ENCODE data around the gene RFNG.

DNA sequence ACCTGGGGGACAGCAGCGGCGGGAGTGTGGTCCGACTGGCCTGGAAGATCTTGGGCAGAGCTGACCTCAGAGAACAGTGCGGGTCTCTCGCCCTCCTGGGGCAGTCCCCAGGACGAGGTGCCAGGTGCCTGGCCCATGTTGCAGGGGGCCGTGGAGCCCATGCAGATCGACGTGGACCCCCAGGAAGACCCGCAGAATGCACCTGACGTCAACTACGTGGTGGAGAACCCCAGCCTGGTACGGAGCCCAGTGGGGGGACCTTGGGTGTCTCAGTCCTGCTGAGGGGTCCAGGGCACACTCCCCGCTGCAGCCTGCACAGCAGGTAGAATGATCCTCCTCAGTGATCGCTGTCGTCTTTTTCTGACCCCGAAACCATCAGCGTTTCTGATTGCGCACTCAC, 1.5 kb upstream of the RFNG start:
- TF ChIP-seq SIN3A (IDR thresholded peaks at IDR 0.05; ENCODE audit: low read depth) (no peak), POLR2A (IDR thresholded peaks at IDR 0.05; ENCODE audit: borderline replicate concordance, extremely low read depth, insufficient read depth, insufficient read length) (no peak), FOSL1 (IDR thresholded peaks at IDR 0.05; ENCODE audit: low read depth) (no peak), TCF7L2 (IDR thresholded peaks at IDR 0.05; ENCODE audit: borderline replicate concordance, extremely low read depth, insufficient read depth, insufficient read length) (no peak), ZNF274 (IDR thresholded peaks at IDR 0.05; ENCODE audit: low read depth, low read length) (no peak), JUND (IDR thresholded peaks at IDR 0.05) (no peak), YY1 (IDR thresholded peaks at IDR 0.05; ENCODE audit: extremely low read depth, insufficient replicate concordance, low read depth, low read length) (no peak), POLR2AphosphoS5 (IDR thresholded peaks at IDR 0.05; ENCODE audit: low read depth, low read length) (no peak), EZH2phosphoT487 (IDR thresholded peaks at IDR 0.05; ENCODE audit: borderline replicate concordance) (no peak)
- TF ChIP-seq, protein P1, sequence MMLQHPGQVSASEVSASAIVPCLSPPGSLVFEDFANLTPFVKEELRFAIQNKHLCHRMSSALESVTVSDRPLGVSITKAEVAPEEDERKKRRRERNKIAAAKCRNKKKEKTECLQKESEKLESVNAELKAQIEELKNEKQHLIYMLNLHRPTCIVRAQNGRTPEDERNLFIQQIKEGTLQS (IDR thresholded peaks at IDR 0.05), result no peak
- TF ChIP-seq, protein P2, sequence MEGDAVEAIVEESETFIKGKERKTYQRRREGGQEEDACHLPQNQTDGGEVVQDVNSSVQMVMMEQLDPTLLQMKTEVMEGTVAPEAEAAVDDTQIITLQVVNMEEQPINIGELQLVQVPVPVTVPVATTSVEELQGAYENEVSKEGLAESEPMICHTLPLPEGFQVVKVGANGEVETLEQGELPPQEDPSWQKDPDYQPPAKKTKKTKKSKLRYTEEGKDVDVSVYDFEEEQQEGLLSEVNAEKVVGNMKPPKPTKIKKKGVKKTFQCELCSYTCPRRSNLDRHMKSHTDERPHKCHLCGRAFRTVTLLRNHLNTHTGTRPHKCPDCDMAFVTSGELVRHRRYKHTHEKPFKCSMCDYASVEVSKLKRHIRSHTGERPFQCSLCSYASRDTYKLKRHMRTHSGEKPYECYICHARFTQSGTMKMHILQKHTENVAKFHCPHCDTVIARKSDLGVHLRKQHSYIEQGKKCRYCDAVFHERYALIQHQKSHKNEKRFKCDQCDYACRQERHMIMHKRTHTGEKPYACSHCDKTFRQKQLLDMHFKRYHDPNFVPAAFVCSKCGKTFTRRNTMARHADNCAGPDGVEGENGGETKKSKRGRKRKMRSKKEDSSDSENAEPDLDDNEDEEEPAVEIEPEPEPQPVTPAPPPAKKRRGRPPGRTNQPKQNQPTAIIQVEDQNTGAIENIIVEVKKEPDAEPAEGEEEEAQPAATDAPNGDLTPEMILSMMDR (IDR thresholded peaks at IDR 0.05 in 2 of 3, conservative IDR thresholded peaks at IDR 0.05 in 1 of 3; ENCODE audit: borderline replicate concordance in 1 of 3, insufficient read depth in 1 of 3, low read depth in 2 of 3, low read length in 2 of 3), result no peak
- TF ChIP-seq, protein P3, sequence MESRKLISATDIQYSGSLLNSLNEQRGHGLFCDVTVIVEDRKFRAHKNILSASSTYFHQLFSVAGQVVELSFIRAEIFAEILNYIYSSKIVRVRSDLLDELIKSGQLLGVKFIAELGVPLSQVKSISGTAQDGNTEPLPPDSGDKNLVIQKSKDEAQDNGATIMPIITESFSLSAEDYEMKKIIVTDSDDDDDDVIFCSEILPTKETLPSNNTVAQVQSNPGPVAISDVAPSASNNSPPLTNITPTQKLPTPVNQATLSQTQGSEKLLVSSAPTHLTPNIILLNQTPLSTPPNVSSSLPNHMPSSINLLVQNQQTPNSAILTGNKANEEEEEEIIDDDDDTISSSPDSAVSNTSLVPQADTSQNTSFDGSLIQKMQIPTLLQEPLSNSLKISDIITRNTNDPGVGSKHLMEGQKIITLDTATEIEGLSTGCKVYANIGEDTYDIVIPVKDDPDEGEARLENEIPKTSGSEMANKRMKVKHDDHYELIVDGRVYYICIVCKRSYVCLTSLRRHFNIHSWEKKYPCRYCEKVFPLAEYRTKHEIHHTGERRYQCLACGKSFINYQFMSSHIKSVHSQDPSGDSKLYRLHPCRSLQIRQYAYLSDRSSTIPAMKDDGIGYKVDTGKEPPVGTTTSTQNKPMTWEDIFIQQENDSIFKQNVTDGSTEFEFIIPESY (IDR thresholded peaks at IDR 0.05; ENCODE audit: extremely low read depth, insufficient replicate concordance, low read length), result no peak
